ENCODE measurements around the gene P2RX2. TPM values are rescaled to one million over a fixed set of nuclear protein-coding genes. Genes with fewer than 3 reads are reported as not detected.
A peak's percentile ranks its signal among the peaks of the same experiment; 100 is the strongest.

P2RX2 gene
- total and polyA plus RNA-seq, 2 experiments from 2014 or later, result not detected

GRCh38 chr12:132604151-132604618 lies 14.4 kb upstream of the P2RX2 start:
- Histone ChIP-seq H3K27ac (no peak overlapping the region), H3K4me3 (no peak overlapping the region), H3K36me3 (no peaks in the 10 kb centered on the region), H3K4me1 (ENCODE audit: low read depth) (no peaks in the 10 kb centered on the region), H3K27me3 (peaks cover 55% of the 10 kb centered on the region), H3K9me3 (ENCODE audit: low read depth) (no peaks in the 10 kb centered on the region)
- TF ChIP-seq CTCF (IDR thresholded peaks at IDR 0.05; ENCODE audit: low read depth, low read length), result no peak
- DNase-seq (ENCODE audit: low read depth in 1 of 2, low spot score in 1 of 2), result peak in 1 of 2 donors; percentile 20

GRCh38 chr12:132604668-132605441 lies 13.7 kb upstream of the P2RX2 start:
- TF ChIP-seq CTCF (IDR thresholded peaks at IDR 0.05; ENCODE audit: low read depth, low read length), result no peak
- DNase-seq (ENCODE audit: low read depth in 1 of 2, low spot score in 1 of 2), result no peak
- H3K9me3 ChIP-seq (ENCODE audit: low read depth), result no peaks in the 10 kb centered on the region
- H3K4me3 ChIP-seq, result no peak overlapping the region
- H3K4me1 ChIP-seq (ENCODE audit: low read depth), result no peaks in the 10 kb centered on the region
- H3K36me3 ChIP-seq, result no peaks in the 10 kb centered on the region
- H3K27me3 ChIP-seq, result peaks cover 61% of the 10 kb centered on the region
- no peak overlapping the region for H3K27ac ChIP-seq

GRCh38 chr12:132605892-132606291 lies 12.7 kb upstream of the P2RX2 start:
- DNase-seq (ENCODE audit: low read depth in 1 of 2, low spot score in 1 of 2), result no peak
- H3K4me1 ChIP-seq (ENCODE audit: low read depth), result no peaks in the 10 kb centered on the region
- no peak for TF ChIP-seq CTCF (IDR thresholded peaks at IDR 0.05; ENCODE audit: low read depth, low read length)
- H3K36me3 ChIP-seq, result no peaks in the 10 kb centered on the region
- H3K4me3 ChIP-seq, result no peak overlapping the region
- peaks cover 68% of the 10 kb centered on the region for H3K27me3 ChIP-seq
- H3K9me3 ChIP-seq (ENCODE audit: low read depth), result no peaks in the 10 kb centered on the region
- H3K27ac ChIP-seq, result no peak overlapping the region

- Histone ChIP-seq H3K4me3 (no peak overlapping the region), H3K27ac (no peak overlapping the region), H3K36me3 (no peaks in the 10 kb centered on the region), H3K9me3 (ENCODE audit: low read depth) (no peaks in the 10 kb centered on the region), H3K4me1 (ENCODE audit: low read depth) (no peaks in the 10 kb centered on the region), H3K27me3 (peaks cover 68% of the 10 kb centered on the region)
- no peak for TF ChIP-seq CTCF (IDR thresholded peaks at IDR 0.05; ENCODE audit: low read depth, low read length)
- no peak for DNase-seq (ENCODE audit: low read depth in 1 of 2, low spot score in 1 of 2)
These were observed 12.1 kb upstream of the P2RX2 start for GRCh38 chr12:132606466-132606865.

- TF ChIP-seq CTCF (IDR thresholded peaks at IDR 0.05; ENCODE audit: low read depth, low read length), result no peak
- Histone ChIP-seq H3K36me3 (no peaks in the 10 kb centered on the region), H3K27ac (no peak overlapping the region), H3K4me1 (ENCODE audit: low read depth) (no peaks in the 10 kb centered on the region), H3K9me3 (ENCODE audit: low read depth) (no peaks in the 10 kb centered on the region), H3K27me3 (peaks cover 67% of the 10 kb centered on the region), H3K4me3 (no peak overlapping the region)
- no peak for DNase-seq (ENCODE audit: low read depth in 1 of 2, low spot score in 1 of 2)
These were observed 11.6 kb upstream of the P2RX2 start for GRCh38 chr12:132606927-132607326.
